IMR-90 (cell line): Measurements from ENCODE around the gene C12orf60. TPM values are rescaled to one million over a fixed set of nuclear protein-coding genes. Genes with fewer than 3 reads are reported as not detected.

Experiments
- ATAC-seq: fragments of 200-7000 bp; cut with Tn5 transposase; 2 replicates; pipeline ENCODE4 v1.9.1; 2020; ENCODE audit warnings: low read depth, mild to moderate bottlenecking, moderate library complexity
- BruUV-seq: library from RNA; stranded (reverse); fragments of 400-500 nt; replicated peaks from 2 replicates; lab custom pipeline; 2021; lab: Mats Ljungman, UMichigan
- CTCF ChIA-PET: fragments of 300-600 bp; formaldehyde crosslinking; extraction: SDS; loops from one replicate; lab custom pipeline; 2021; ENCODE audit warnings: antibody characterized with exemption; lab: Yijun Ruan, JAX
- POLR2A ChIA-PET: fragments of 300-600 bp; sonication (Branson Sonifier 250); formaldehyde crosslinking; loops from one replicate; lab custom pipeline; 2022; ENCODE audit warnings: antibody characterized with exemption; ENCODE audit not compliant: unreplicated experiment; lab: Charles Lee
- DNase-seq: peaks from one replicate; pipeline ENCODE4 v3.0.0; 2013
- H2AFZ ChIP-seq: replicated peaks from 2 replicates; pipeline ENCODE3; 2013; ENCODE audit warnings: low read length, mild to moderate bottlenecking; ENCODE audit not compliant: poor library complexity
- H2AK5ac ChIP-seq: 2 replicates; pipeline ENCODE4 v1.6.1; 2013; ENCODE audit warnings: low read depth, low read length, inconsistent platforms
- H2AK9ac ChIP-seq: replicated peaks from 2 replicates; pipeline ENCODE3; 2013; ENCODE audit warnings: mild to moderate bottlenecking, low read depth, low read length, moderate library complexity; ENCODE audit not compliant: poor library complexity
- H2BK120ac ChIP-seq: 2 replicates; pipeline ENCODE4 v1.6.1; 2013; ENCODE audit warnings: low read depth, low read length, inconsistent platforms
- H2BK15ac ChIP-seq: 3 replicates; pipeline ENCODE4 v1.6.1; 2013; ENCODE audit warnings: low read depth, low read length, inconsistent platforms
- H2BK20ac ChIP-seq: 2 replicates; pipeline ENCODE4 v1.6.1; 2013; ENCODE audit warnings: low read depth, mild to moderate bottlenecking, inconsistent platforms, low read length, moderate library complexity
- H2BK5ac ChIP-seq: 2 replicates; pipeline ENCODE4 v1.6.1; 2013; ENCODE audit warnings: mild to moderate bottlenecking, low read depth, low read length, inconsistent platforms; ENCODE audit not compliant: poor library complexity, severe bottlenecking
- H3K14ac ChIP-seq: replicated peaks from 2 replicates; pipeline ENCODE4 v1.6.1; 2013; ENCODE audit warnings: low read depth, low read length, inconsistent platforms
- H3K18ac ChIP-seq: 2 replicates; pipeline ENCODE4 v1.6.1; 2013; ENCODE audit warnings: low read depth, low read length, control low read depth
- H3K23ac ChIP-seq: 2 replicates; pipeline ENCODE4 v1.6.1; 2013; ENCODE audit warnings: low read depth, low read length, inconsistent platforms
- H3K27ac ChIP-seq: 2 replicates; pipeline ENCODE4 v1.5.1; 2013; ENCODE audit warnings: mild to moderate bottlenecking, control low read depth, low read length; ENCODE audit not compliant: insufficient read depth
- H3K27me3 ChIP-seq: 2 replicates; pipeline ENCODE4 v1.6.1; 2013; ENCODE audit warnings: low read length; ENCODE audit not compliant: control insufficient read depth, insufficient read depth
- H3K36me3 ChIP-seq: 2 replicates; pipeline ENCODE4 v1.6.1; 2013; ENCODE audit warnings: low read length, mixed read lengths; ENCODE audit not compliant: control insufficient read depth, insufficient read depth
- H3K4ac ChIP-seq: 2 replicates; pipeline ENCODE4 v1.6.1; 2013; ENCODE audit warnings: low read depth, low read length, inconsistent platforms
- H3K4me1 ChIP-seq: 2 replicates; pipeline ENCODE4 v1.6.1; 2013; ENCODE audit warnings: low read length, mixed read lengths; ENCODE audit not compliant: control insufficient read depth, insufficient read depth
- H3K4me2 ChIP-seq: 2 replicates; pipeline ENCODE4 v1.6.1; 2013; ENCODE audit warnings: low read depth, mild to moderate bottlenecking, control low read depth, low read length, moderate library complexity
- H3K4me3 ChIP-seq: 2 replicates; pipeline ENCODE4 v1.5.1; 2013; ENCODE audit warnings: low read depth, mild to moderate bottlenecking, control low read depth, low read length, moderate library complexity; ENCODE audit not compliant: insufficient read depth
- H3K56ac ChIP-seq: 2 replicates; pipeline ENCODE4 v1.6.1; 2013; ENCODE audit warnings: low read length, inconsistent platforms; ENCODE audit not compliant: insufficient read depth; ENCODE audit errors: extremely low read depth
- H3K79me1 ChIP-seq, 2 experiments: 2 replicates each; pipeline ENCODE4 v1.6.1; 2013; ENCODE audit warnings: low read length in 2 of 2, inconsistent platforms in 1 of 2, low read depth in 1 of 2
- H3K9ac ChIP-seq: 2 replicates; pipeline ENCODE4 v1.6.1; 2013; ENCODE audit warnings: low read depth, low read length, control low read depth
- H3K9me1 ChIP-seq: 2 replicates; pipeline ENCODE4 v1.6.1; 2013; ENCODE audit warnings: low read length, inconsistent platforms; ENCODE audit not compliant: insufficient read depth
- H3K9me3 ChIP-seq: 2 replicates; pipeline ENCODE4 v1.6.1; 2013; ENCODE audit warnings: low read length; ENCODE audit not compliant: control insufficient read depth, insufficient read depth
- H4K20me1 ChIP-seq: 2 replicates; pipeline ENCODE4 v1.6.1; 2013; ENCODE audit warnings: low read length, inconsistent platforms; ENCODE audit not compliant: insufficient read depth
- H4K5ac ChIP-seq: 2 replicates; pipeline ENCODE4 v1.6.1; 2013; ENCODE audit warnings: mild to moderate bottlenecking, low read depth, low read length, control low read depth
- H4K8ac ChIP-seq, 2 experiments: 2 replicates each; pipeline ENCODE4 v1.6.1; 2013; ENCODE audit warnings: low read depth in 2 of 2, low read length in 2 of 2, control low read depth in 1 of 2, inconsistent platforms in 1 of 2
- H4K91ac ChIP-seq: 2 replicates; pipeline ENCODE4 v1.6.1; 2013; ENCODE audit warnings: low read depth, low read length, inconsistent platforms; ENCODE audit not compliant: insufficient read depth
- BHLHE40 ChIP-seq: fragments of 150-350 bp; IDR thresholded peaks from 2 replicates; pipeline ENCODE4 v1.6.1; 2016; ENCODE audit warnings: mild to moderate bottlenecking, low read depth, low read length
- RAD21 ChIP-seq: IDR thresholded peaks from 2 replicates; pipeline ENCODE4 v1.6.1; 2012; ENCODE audit warnings: low read length, improper control_type of control experiment
- USF2 ChIP-seq: fragments of 150-350 bp; IDR thresholded peaks from 2 replicates; pipeline ENCODE4 v1.6.1; 2017; ENCODE audit warnings: mild to moderate bottlenecking, antibody characterized with exemption, low read length, low read depth
- WGBS, 2 experiments: methylation state at CpG; one replicate each; pipeline versions ENCODE4 v1.1.5 to v1.1.7; 2013; ENCODE audit warnings: missing lambda C conversion rate in 2 of 2; ENCODE audit not compliant: insufficient read length in 1 of 2; ENCODE audit errors: extremely low coverage in 2 of 2; 5-methylcytosine and 5-hydroxymethylcytosine counted together
- dilution Hi-C: fragments of 300-500 bp; cut with HindIII; formaldehyde crosslinking; loops from one replicate; pipeline ENCODE4 v1.14.3; 2018; ENCODE audit warnings: low sequenced_read_pairs; ENCODE audit not compliant: unreplicated experiment
- in situ Hi-C: fragments of 300-500 bp; cut with MboI; formaldehyde crosslinking; loops from 3 replicates; pipeline ENCODE4 v1.14.3; 2019; ENCODE audit warnings: low sequenced_read_pairs, inconsistent platforms, mixed read lengths
- intact Hi-C: fragments of 100-400 bp; cut with micrococcal nuclease; formaldehyde crosslinking; loops from 2 replicates; pipeline ENCODE4 v1.10.0; 2022
- polyA plus RNA-seq, 3 experiments: library from polyadenylated mRNA; depleted of rRNA; stranded (reverse); fragments of >200 nt; gene quantifications; 2 replicates each; pipeline ENCODE4 v1.2.3, GENCODE V29; 2012; ENCODE audit warnings: low replicate concordance in 1 of 3
- total RNA-seq: library from RNA; depleted of rRNA; stranded (reverse); fragments of >200 nt; gene quantifications from 2 replicates; pipeline ENCODE4 v1.2.3, GENCODE V29; 2012

Gene C12orf60
- total and polyA plus RNA-seq, 2 of the 4 experiments (the other 2 are of a cell fraction), result 1.1 TPM

GRCh38 chr12:14839262-14839661 lies 35.8 kb downstream of the C12orf60 start:
- H4K20me1 ChIP-seq, result peaks cover 4% of the 10 kb centered on the region
- H3K27ac ChIP-seq, result no peak overlapping the region
- no peak overlapping the region for H2BK20ac ChIP-seq
- no peak overlapping the region for H2BK15ac ChIP-seq
- H3K4me2 ChIP-seq, result no peak overlapping the region
- H2AFZ ChIP-seq, result no peak overlapping the region
- no peak overlapping the region for H2AK9ac ChIP-seq
- H3K4ac ChIP-seq, result no peak overlapping the region
- WGBS, 2 experiments, result no CpG with 5 or more reads among the region's 1 CpG
- no peak overlapping the region for H3K23ac ChIP-seq
- peaks cover 3% of the 10 kb centered on the region for H3K9me1 ChIP-seq
- H3K79me1 ChIP-seq, result no peaks in the 10 kb centered on the region
- intact Hi-C loops, result no loop called here
- H3K4me3 ChIP-seq, result no peak overlapping the region
- ATAC-seq (no peak), DNase-seq (no peak)
- H3K36me3 ChIP-seq, result no peaks in the 10 kb centered on the region
- no peak overlapping the region for H4K5ac ChIP-seq
- H3K9ac ChIP-seq, result no peak overlapping the region
- no peak overlapping the region for H4K8ac ChIP-seq
- no peak overlapping the region for H4K91ac ChIP-seq
- TF ChIP-seq RAD21, result no peak
- TF ChIP-seq USF2, result no peak
- TF ChIP-seq BHLHE40, result no peak
- H3K27me3 ChIP-seq, result no peaks in the 10 kb centered on the region
- H3K14ac ChIP-seq, result no peak overlapping the region
- CTCF ChIA-PET, result no interaction called here
- BruUV-seq, result no TSS peak
- no peak overlapping the region for H2AK5ac ChIP-seq
- H3K4me1 ChIP-seq, result peaks cover 4% of the 10 kb centered on the region; the same call in 1 of the 2 replicates
- H2BK5ac ChIP-seq, result no peak overlapping the region
- H3K18ac ChIP-seq, result no peak overlapping the region
- POLR2A ChIA-PET, result no interaction called here
- dilution Hi-C loops, result no loop called here
- no peak overlapping the region for H2BK120ac ChIP-seq
- H3K56ac ChIP-seq, result no peak overlapping the region
- H3K9me3 ChIP-seq, result no peaks in the 10 kb centered on the region
- in situ Hi-C loops, result no loop called here
